GM21526 (cell line): ENCODE measurements around the gene ARSG.
"Not testable (repeated sequence)": the region's sequence is repeated elsewhere in the genome, so short reads cannot be mapped to it uniquely, and the experiment has no call there.

Experiments
- ATAC-seq: cut with Tn5 transposase; IDR thresholded peaks from one replicate; pipeline ENCODE4 v1.9.1; 2021; ENCODE audit warnings: moderate library complexity; ENCODE audit not compliant: unreplicated experiment, low FRiP score

The ARSG gene

GRCh38 chr17:68290955-68291835, at the start of gene ARSG, which contains the start of gene SLC16A6:
TSS of gene ARSG (plus strand) at chr17:68291495. CDS start at chr17:68307494, 15,999 bp downstream.
TSS of gene SLC16A6 (minus strand) at chr17:68291127. CDS start at chr17:68278320, 12,807 bp downstream.
- ATAC-seq = peak; percentile 45

GRCh38 chr17:68246271-68247028, 44.8 kb upstream of the ARSG start:
- no peak for ATAC-seq

DNA sequence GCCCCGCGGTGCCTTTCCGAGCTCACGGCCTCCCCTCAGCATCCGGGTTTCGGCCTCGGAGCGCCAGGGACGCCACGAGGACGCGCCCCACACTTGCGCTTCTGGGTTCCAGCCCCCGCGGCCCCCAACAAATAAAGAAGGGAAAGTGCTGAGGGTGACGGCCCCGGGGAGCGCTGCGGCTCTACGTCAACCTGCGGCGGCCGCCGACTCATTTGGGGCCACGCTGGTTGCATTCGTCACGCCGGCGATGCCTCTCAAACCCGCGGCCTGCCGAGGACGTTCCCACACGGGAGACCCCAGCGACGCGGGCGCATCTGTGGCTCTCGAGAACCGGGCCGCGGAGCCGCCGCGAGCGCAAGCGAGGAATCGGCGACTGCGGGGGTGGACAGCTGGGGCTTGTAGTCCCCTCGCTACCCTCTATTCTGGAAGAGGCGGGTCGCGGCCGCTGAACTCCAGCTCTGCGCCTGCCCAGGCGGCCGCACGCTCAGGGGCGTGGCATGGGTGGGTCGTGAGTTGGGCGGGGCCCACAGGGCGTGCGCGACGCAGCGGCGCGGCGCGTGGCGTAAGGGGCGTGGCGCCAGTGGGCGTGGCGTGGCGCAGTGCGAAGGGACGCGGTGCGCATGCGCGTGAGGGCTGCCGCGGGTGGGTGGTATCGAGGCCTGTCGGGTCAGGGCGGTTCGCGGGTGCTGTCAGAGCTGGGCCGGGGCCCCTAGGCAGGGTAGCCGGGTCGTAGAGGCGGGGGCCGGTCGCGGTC, 43.7 kb upstream of the ARSG start, which contains the start of gene AMZ2:
TSS of gene AMZ2 (plus strand) at position 599 of the 754 bp plus-strand sequence. CDS start 2,145 bp downstream, outside the sequence.
- ATAC-seq = peak; percentile 85

GRCh38 chr17:68248199-68248825, 43.0 kb upstream of the ARSG start:
- ATAC-seq = peak; percentile 22

DNA sequence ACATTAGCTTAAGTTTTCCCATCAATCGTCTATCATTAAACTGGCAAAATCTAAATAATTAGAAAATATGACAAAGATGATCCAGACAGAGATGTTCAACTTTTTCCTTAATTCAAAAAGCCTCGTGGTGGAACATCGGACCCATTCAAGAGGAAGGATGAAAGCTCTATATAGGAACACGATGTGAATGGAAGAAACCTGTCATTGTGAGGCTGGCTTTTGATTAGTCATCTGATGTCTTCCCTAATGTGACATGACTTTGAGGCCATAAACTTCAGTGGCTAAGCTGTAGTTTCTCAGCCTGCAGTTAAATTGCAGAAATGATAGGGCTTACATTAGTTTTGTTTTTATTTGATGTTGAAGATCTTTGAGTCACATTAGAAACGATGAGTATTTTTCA, 42.4 kb upstream of the ARSG start:
- ATAC-seq = no peak

GRCh38 chr17:68249354-68249765, 41.9 kb upstream of the ARSG start:
- ATAC-seq = no peak

GRCh38 chr17:68253426-68253825, 37.9 kb upstream of the ARSG start:
- ATAC-seq = not testable (repeated sequence)

DNA sequence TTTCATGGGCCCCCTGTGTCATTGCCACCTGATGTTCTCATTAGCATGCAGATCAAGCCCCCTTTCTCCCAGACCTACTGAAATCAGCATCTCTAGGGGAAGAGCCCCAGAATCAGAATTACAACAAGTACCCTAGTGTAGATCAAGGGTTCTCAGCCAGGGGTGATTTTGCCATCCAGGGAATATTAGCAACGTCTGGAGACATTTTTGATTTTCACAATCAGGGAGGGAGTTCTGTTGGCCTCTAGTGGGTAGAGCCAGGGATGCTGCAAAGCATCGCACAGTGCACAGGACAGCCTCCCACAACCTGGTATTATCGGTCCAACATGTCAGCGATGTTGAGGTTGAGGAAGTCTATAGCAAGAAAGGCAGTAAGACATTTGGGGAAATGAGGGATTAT, 36.1 kb upstream of the ARSG start:
- no peak for ATAC-seq

DNA sequence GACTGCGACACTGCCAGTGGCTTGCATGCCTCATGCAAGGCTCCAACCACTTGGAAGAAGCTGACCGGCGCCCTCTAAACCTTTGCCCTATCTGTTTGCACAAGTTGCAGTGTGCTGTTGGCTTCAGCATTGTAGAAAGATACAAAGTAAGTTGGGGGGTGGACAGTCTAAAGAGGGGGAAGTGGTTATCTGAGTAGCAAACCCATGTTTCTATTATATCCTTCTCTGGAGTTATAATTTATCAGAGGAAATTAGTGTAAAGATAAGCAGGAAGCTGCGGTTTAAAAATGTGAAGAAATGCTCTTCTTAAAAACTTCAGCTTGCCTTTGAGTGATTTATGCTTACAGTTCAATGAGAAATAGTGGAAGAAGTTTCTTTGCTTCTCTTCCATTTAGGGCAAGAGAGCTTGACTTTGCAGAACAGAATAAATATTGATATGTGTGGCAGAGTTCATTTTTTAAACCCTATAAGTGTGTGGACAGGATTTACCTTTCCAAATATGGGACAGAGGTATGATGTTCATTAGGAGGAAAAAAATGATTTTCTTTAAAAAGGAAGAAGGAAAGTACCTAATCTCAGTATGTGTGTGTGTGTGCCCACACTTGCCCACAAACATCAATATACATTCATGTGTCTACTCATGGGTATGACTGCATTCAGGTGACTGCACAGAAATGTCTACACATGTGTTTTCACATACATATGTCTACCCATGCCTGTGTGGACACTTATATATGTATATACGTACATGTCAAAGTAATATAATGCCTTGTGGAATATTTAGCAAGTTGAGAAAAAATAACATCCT, 35.4 kb upstream of the ARSG start:
- ATAC-seq = no peak

DNA sequence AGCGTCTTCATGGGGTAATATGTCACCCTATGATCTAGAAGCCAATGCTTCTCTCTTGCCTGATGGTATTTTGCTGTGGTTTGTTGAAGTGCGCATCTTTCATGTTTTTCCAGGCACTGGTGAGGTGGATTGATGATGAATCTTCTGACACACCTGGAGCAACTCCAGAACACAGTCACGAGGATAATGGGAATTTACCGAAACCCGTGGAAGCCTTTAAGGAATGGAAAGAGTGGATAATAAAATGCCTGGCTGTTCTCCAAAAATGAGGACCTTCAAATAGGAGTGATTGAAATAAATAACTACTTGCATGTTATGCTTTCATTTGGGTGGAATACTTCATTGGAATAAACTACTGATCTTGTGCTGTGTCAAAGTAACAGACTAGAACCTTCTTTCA, 34.6 kb upstream of the ARSG start:
- not testable (repeated sequence) for ATAC-seq

- no peak for ATAC-seq
Measured at GRCh38 chr17:68257934-68258333, 33.4 kb upstream of the ARSG start.

GRCh38 chr17:68258890-68259647, 32.2 kb upstream of the ARSG start:
- peak; percentile 86 for ATAC-seq

DNA sequence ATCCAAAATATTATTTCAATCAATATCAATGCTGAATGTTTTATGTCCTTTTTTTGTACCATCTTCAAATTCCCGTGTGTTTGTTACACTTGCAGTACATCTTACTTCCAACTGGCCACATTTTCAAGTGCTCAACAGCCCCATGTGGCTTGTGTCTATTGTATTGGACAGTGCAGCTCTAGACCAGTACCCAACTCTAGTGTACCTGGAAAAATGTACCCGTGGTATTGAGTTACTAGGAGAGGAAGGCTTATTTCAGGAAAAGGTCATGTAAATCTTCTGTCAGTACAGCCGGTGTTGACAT, 31.7 kb upstream of the ARSG start:
- ATAC-seq = not testable (repeated sequence)

GRCh38 chr17:68260051-68260762, 31.1 kb upstream of the ARSG start:
- no peak for ATAC-seq

DNA sequence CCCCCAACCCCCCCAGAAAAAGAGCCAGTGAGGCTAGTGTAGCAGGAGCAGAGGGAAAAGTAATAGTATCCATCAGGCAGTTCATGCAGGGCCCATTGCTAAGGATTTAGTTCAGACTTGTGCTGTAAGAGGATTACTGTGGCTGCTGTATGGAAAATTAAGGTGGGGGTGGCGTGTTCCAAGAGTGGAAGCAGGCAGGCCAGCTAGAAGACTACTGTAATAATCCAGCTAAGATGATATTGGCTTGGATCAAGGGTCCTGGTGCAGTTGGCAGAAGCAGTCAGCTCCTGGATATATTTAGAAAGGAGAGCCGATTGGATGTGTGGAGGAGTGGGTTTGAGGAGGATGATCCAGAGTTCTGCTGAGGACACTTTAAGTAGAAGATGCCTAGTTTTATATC, 28.8 kb upstream of the ARSG start:
- not testable (repeated sequence) for ATAC-seq

DNA sequence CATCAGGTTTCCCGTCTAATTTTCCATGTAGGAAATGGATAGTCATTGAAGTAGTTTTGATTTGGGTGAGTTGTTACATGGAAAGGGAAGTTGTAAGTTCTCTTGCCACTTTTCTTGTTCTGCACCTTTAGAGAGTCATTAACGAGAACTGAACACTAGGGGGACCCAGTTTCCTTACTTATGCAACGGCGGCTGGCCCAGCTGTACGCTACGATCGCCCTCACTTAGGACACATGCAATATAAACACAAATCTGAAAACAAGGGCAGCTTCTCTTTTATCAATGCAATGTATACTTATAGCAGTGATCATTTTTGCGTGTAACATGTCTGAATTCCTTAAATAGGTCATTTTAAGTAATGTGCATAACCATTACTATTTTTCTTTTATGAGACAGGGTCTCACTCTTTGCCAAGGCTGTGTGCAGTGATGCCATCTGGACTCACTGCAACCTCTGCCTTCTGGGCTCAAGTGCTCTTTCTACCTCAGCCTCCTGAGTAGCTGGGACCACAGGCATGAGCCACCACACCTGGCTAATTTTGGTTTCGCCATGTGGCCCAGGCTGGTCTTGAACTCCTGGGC, 28.1 kb upstream of the ARSG start:
- not testable (repeated sequence) for ATAC-seq

GRCh38 chr17:68265833-68266232, 25.5 kb upstream of the ARSG start:
- ATAC-seq = not testable (repeated sequence)

DNA sequence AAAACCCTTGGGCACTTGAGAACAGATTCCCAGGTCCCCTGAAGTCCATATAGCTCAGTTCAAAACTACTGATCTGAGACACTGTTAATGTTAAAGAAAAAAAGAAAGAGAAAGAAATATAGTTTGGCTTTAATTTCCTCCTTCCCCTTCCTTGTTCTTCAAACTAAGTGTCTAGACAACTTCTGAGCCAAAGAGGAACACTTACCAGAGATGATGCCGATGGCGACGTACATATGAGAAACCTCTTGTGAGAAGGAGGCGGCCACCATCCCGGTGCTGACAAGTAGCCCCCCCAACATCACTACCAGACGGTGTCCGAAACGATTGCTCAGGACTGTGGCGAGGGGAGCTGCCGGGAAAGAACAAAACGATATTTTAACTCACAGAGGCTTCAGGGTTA, 17.6 kb upstream of the ARSG start:
- ATAC-seq = no peak
